GM23248 (cell line): Measurements from ENCODE around the gene SLC1A3. TPM values are rescaled to one million over a fixed set of nuclear protein-coding genes. Genes with fewer than 3 reads are reported as not detected.

ENCODE experiments used
- DNase-seq: peaks from one replicate; pipeline ENCODE4 v3.0.0-alpha.2; 2015
- H2AFZ ChIP-seq: fragments of 200-600 bp; sonication (generic); 2 replicates; pipeline ENCODE4 v1.6.1; 2016; ENCODE audit warnings: antibody characterized with exemption
- H3F3A ChIP-seq: fragments of 200-600 bp; sonication (generic); 2 replicates; pipeline ENCODE4 v1.6.1; 2016; ENCODE audit warnings: mild to moderate bottlenecking, antibody characterized with exemption, mixed run types; ENCODE audit not compliant: insufficient read depth
- H3K27ac ChIP-seq: fragments of 200-600 bp; sonication (generic); 2 replicates; pipeline ENCODE4 v1.5.1; 2016; ENCODE audit warnings: mild to moderate bottlenecking
- H3K27me3 ChIP-seq: fragments of 200-600 bp; sonication (generic); replicated peaks from 2 replicates; pipeline ENCODE4 v1.6.1; 2016; ENCODE audit warnings: mild to moderate bottlenecking; ENCODE audit not compliant: insufficient read depth
- H3K36me3 ChIP-seq: fragments of 200-600 bp; sonication (generic); 2 replicates; pipeline ENCODE4 v1.6.1; 2016; ENCODE audit warnings: low read depth, mild to moderate bottlenecking
- H3K4me1 ChIP-seq: fragments of 200-600 bp; sonication (generic); 2 replicates; pipeline ENCODE4 v1.6.1; 2016; ENCODE audit warnings: mild to moderate bottlenecking; ENCODE audit not compliant: insufficient read depth
- H3K4me2 ChIP-seq: fragments of 200-600 bp; sonication (generic); one replicate; pipeline ENCODE4 v1.6.1; 2016; ENCODE audit warnings: mild to moderate bottlenecking; ENCODE audit not compliant: unreplicated experiment
- H3K4me3 ChIP-seq: fragments of 200-600 bp; sonication (generic); 2 replicates; pipeline ENCODE4 v1.5.1; 2016; ENCODE audit warnings: mild to moderate bottlenecking
- H3K79me2 ChIP-seq: fragments of 200-600 bp; sonication (generic); 2 replicates; pipeline ENCODE4 v1.6.1; 2016; ENCODE audit warnings: mild to moderate bottlenecking; ENCODE audit not compliant: insufficient read depth
- H3K9ac ChIP-seq: fragments of 200-600 bp; sonication (generic); 2 replicates; pipeline ENCODE4 v1.6.1; 2016; ENCODE audit warnings: mild to moderate bottlenecking
- H3K9me2 ChIP-seq: fragments of 200-600 bp; sonication (generic); 2 replicates; pipeline ENCODE4 v1.6.1; 2016; ENCODE audit warnings: mixed run types, mild to moderate bottlenecking, moderate library complexity; ENCODE audit not compliant: insufficient read depth
- H3K9me3 ChIP-seq: fragments of 200-600 bp; sonication (generic); one replicate; pipeline ENCODE4 v1.6.1; 2017; ENCODE audit warnings: low read depth
- H4K20me1 ChIP-seq: fragments of 200-600 bp; sonication (generic); 2 replicates; pipeline ENCODE4 v1.6.0; 2016; ENCODE audit not compliant: insufficient read depth
- EZH2 ChIP-seq: fragments of 200-600 bp; sonication (generic); IDR thresholded peaks from 2 replicates; pipeline ENCODE4 v1.6.1; 2018; ENCODE audit warnings: antibody characterized with exemption, mild to moderate bottlenecking; ENCODE audit not compliant: insufficient read depth, poor library complexity, severe bottlenecking
- EZH2phosphoT487 ChIP-seq: fragments of 200-600 bp; sonication (generic); IDR thresholded peaks from 2 replicates; pipeline ENCODE4 v1.6.1; 2018; ENCODE audit warnings: antibody characterized with exemption, moderate library complexity, mild to moderate bottlenecking, low read depth; ENCODE audit not compliant: insufficient read depth
- WGBS, 2 experiments: methylation state at CpG; one replicate each; pipeline ENCODE4 v1.1.6; 2015 to 2017; ENCODE audit warnings: low lambda C conversion rate in 2 of 2, low coverage in 1 of 2; ENCODE audit errors: missing lambda C conversion rate in 2 of 2; 5-methylcytosine and 5-hydroxymethylcytosine counted together
- in situ Hi-C: fragments of 300-500 bp; cut with MboI; formaldehyde crosslinking; loops from 2 replicates; pipeline ENCODE4 v1.15.0; 2020
- polyA plus RNA-seq: library from polyadenylated mRNA; unstranded; fragments of >200 nt; fragmentation: Nextera tagmentation; extraction: Ambion mirVana; gene quantifications from 2 replicates; pipeline ENCODE4 v1.2.1, GENCODE V29; 2016
- total RNA-seq: library from RNA; depleted of rRNA; stranded (reverse); fragments of >200 nt; shearing (Covaris generic); gene quantifications from 2 replicates; pipeline ENCODE4 v1.2.3, GENCODE V29; 2014

Gene SLC1A3
- total and polyA plus RNA-seq, 2 experiments from 2014 or later, result 1.7 to 2.5 TPM

DNA sequence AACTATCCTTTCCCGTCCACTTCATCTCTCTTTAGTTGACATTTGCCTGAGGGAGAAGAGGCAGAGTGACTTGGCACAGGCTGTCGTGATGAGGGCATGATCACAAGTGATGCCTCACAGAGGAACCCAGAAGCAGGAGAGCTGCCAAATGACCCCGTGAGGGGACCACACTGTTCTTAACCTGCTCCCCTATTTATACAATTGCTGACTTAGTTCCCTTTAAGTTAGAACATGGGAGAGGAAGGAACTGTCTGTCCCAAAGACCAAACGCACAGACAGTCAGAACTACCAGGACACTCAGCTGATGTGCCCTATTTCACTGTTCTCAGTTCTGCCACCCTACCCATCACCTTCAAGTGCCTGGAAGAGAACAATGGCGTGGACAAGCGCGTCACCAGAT, 73.7 kb downstream of the SLC1A3 start:
- H3K9me3 ChIP-seq, result no peaks in the 10 kb centered on the region
- no peaks in the 10 kb centered on the region for H3K79me2 ChIP-seq
- no peaks in the 10 kb centered on the region for H4K20me1 ChIP-seq
- H3K9me2 ChIP-seq, result no peaks in the 10 kb centered on the region
- 90 to 92% methylated on average over 7 of the region's 7 CpGs for WGBS, 2 experiments
- in situ Hi-C loops, result loop anchor here (25.0 kb wide), 1 partner anchor 418 kb away; no protein-coding TSS in a partner anchor
- H3K27ac ChIP-seq, result no peak overlapping the region
- H3K4me2 ChIP-seq, result no peak overlapping the region
- DNase-seq, result no peak
- no peak overlapping the region for H2AFZ ChIP-seq
- TF ChIP-seq EZH2phosphoT487 (no peak), EZH2 (no peak)
- no peak overlapping the region for H3K4me3 ChIP-seq
- no peaks in the 10 kb centered on the region for H3K27me3 ChIP-seq
- peaks cover 16% of the 10 kb centered on the region for H3K4me1 ChIP-seq
- H3K9ac ChIP-seq, result no peak overlapping the region
- H3F3A ChIP-seq, result no peaks in the 10 kb centered on the region
- no peaks in the 10 kb centered on the region for H3K36me3 ChIP-seq

DNA sequence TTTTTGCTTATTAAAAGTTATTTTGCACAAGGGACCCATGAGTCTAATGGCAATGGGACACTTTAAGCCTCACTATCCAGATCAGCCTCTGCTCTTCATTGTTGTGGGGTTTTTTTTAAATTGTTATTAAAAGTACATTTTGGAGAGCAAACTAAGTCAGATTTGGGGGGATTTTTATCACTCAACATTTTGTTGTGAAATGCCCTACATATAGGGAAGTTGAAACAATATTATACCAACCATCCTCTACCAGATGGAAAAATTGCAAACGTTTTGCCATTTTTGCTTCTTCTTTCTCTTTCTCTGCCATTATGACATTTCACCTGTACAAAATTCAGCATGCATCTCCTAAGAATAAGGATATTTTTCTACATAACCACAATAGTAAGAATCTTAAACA, 75.3 kb downstream of the SLC1A3 start:
- Histone ChIP-seq H2AFZ (no peak overlapping the region), H3K9me2 (no peaks in the 10 kb centered on the region), H3K27ac (no peak overlapping the region), H3K79me2 (no peaks in the 10 kb centered on the region), H4K20me1 (no peaks in the 10 kb centered on the region), H3K9ac (no peak overlapping the region), H3K36me3 (no peaks in the 10 kb centered on the region), H3K4me2 (no peak overlapping the region), H3K4me1 (peaks cover 16% of the 10 kb centered on the region), H3K4me3 (no peak overlapping the region), H3K27me3 (no peaks in the 10 kb centered on the region), H3K9me3 (no peaks in the 10 kb centered on the region), H3F3A (no peaks in the 10 kb centered on the region)
- 76 to 82% methylated on average over 1 of the region's 1 CpG for WGBS, 2 experiments
- in situ Hi-C loops, result loop anchor here (25.0 kb wide), 1 partner anchor 419 kb away; no protein-coding TSS in a partner anchor
- TF ChIP-seq EZH2, result no peak
- TF ChIP-seq EZH2phosphoT487, result no peak
- no peak for DNase-seq

DNA sequence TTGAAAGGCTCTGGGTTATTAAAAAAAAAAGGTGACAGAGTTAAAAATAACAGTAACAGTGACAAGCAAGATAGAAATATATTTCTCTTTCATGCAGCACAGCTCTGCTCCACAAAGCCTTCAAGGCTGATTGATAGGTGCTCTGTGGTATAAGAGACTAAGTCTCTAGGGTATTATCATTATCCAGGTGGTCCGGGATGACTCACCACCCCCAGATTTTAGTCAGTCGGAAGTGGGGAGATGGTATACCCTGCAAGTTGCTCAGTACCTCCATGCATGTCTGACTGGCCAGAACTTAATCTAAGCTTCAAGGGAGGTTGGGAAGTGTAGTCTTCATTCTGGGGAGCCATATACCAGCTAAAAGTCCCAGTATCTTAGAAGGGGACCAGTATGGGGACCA, 76.1 kb downstream of the SLC1A3 start:
- no peaks in the 10 kb centered on the region for H4K20me1 ChIP-seq
- H3K9ac ChIP-seq, result no peak overlapping the region
- no peaks in the 10 kb centered on the region for H3K27me3 ChIP-seq
- no peak for TF ChIP-seq EZH2
- no peak for TF ChIP-seq EZH2phosphoT487
- WGBS, 2 experiments, result 87 to 92% methylated on average over 2 of the region's 2 CpGs
- no peaks in the 10 kb centered on the region for H3K9me2 ChIP-seq
- in situ Hi-C loops, result loop anchor here (25.0 kb wide), 1 partner anchor 420 kb away; no protein-coding TSS in a partner anchor
- H2AFZ ChIP-seq, result no peak overlapping the region
- H3K4me2 ChIP-seq, result no peak overlapping the region
- no peaks in the 10 kb centered on the region for H3K36me3 ChIP-seq
- no peaks in the 10 kb centered on the region for H3K79me2 ChIP-seq
- no peaks in the 10 kb centered on the region for H3K9me3 ChIP-seq
- H3K27ac ChIP-seq, result no peak overlapping the region
- DNase-seq, result no peak
- no peak overlapping the region for H3K4me3 ChIP-seq
- no peaks in the 10 kb centered on the region for H3F3A ChIP-seq
- H3K4me1 ChIP-seq, result peaks cover 16% of the 10 kb centered on the region

GRCh38 chr5:36683821-36684434, 77.5 kb downstream of the SLC1A3 start:
- Histone ChIP-seq H3K9me3 (no peaks in the 10 kb centered on the region), H4K20me1 (no peaks in the 10 kb centered on the region), H3K27ac (0 out of 2 replicates have a peak overlapping the region, but pooled peaks have one; percentile 17), H3K4me3 (no peak overlapping the region), H3K27me3 (no peaks in the 10 kb centered on the region), H3K9me2 (no peaks in the 10 kb centered on the region), H3F3A (no peaks in the 10 kb centered on the region), H3K9ac (no peak overlapping the region), H3K4me2 (peak overlapping the region; percentile 32), H2AFZ (peak overlapping the region; percentile 32; the same call in 1 of the 2 replicates), H3K36me3 (no peaks in the 10 kb centered on the region), H3K4me1 (peaks cover 16% of the 10 kb centered on the region), H3K79me2 (no peaks in the 10 kb centered on the region)
- peak; percentile 76 for DNase-seq
- WGBS, 2 experiments, result 11 to 20% methylated on average over 8 to 9 of the region's 9 CpGs
- in situ Hi-C loops, result loop anchor here (25.0 kb wide), 1 partner anchor 422 kb away; no protein-coding TSS in a partner anchor
- TF ChIP-seq EZH2phosphoT487 (no peak), EZH2 (no peak)
